Bronchial epithelial cell (primary cell): ENCODE results near the gene CSDE1. TPM values are rescaled to one million over a fixed set of nuclear protein-coding genes. Genes with fewer than 3 reads are reported as not detected.

Experiments used
- DNase-seq: peaks from one replicate; pipeline ENCODE4 v3.0.0-alpha.2; 2010; ENCODE audit warnings: low read depth
- FAIRE-seq: peaks from 2 replicates; lab custom pipeline; 2011; peaks lifted over from hg19 to GRCh38; lab: Jason Lieb, UNC
- H3K27me3 ChIP-seq: 2 replicates; pipeline ENCODE4 v1.5.1; 2011; ENCODE audit warnings: low read length; ENCODE audit not compliant: control insufficient read depth, insufficient read depth
- H3K36me3 ChIP-seq: 2 replicates; pipeline ENCODE4 v1.5.1; 2011; ENCODE audit warnings: low read length; ENCODE audit not compliant: control insufficient read depth, insufficient read depth
- H3K4me3 ChIP-seq: 2 replicates; pipeline ENCODE4 v1.5.1; 2011; ENCODE audit warnings: mild to moderate bottlenecking, low read depth, low read length, control low read depth
- CTCF ChIP-seq: IDR thresholded peaks from 2 replicates; pipeline ENCODE4 v1.5.1; 2011; ENCODE audit warnings: mild to moderate bottlenecking, moderate library complexity, low read length, control low read depth, inconsistent platforms; ENCODE audit not compliant: insufficient read depth, severe bottlenecking
- total RNA-seq: library from RNA; depleted of rRNA; stranded (reverse); fragments of >200 nt; gene quantifications from 2 replicates; pipeline ENCODE4 v1.2.1, GENCODE V29; 2014

CSDE1 gene
- total RNA-seq, 1 donor from 2014 or later = 875 TPM

- H3K27me3 ChIP-seq = no peaks in the 10 kb centered on the region
- FAIRE-seq (no peak), DNase-seq (no peak)
- TF ChIP-seq CTCF = no peak
- H3K36me3 ChIP-seq = peaks cover 9% of the 10 kb centered on the region
- no peak overlapping the region for H3K4me3 ChIP-seq
These were observed 15.6 kb downstream of the CSDE1 start for GRCh38 chr1:114741963-114742746.

GRCh38 chr1:114740331-114740730 is 17.5 kb downstream of the CSDE1 start:
- peaks cover 12% of the 10 kb centered on the region for H3K36me3 ChIP-seq
- DNase-seq = no peak
- no peak for TF ChIP-seq CTCF
- no peak for FAIRE-seq
- no peaks in the 10 kb centered on the region for H3K27me3 ChIP-seq
- H3K4me3 ChIP-seq = no peak overlapping the region

GRCh38 chr1:114737314-114737849 is 20.4 kb downstream of the CSDE1 start:
- peaks cover 15% of the 10 kb centered on the region for H3K36me3 ChIP-seq
- no peak for TF ChIP-seq CTCF
- FAIRE-seq (no peak), DNase-seq (no peak)
- H3K27me3 ChIP-seq = no peaks in the 10 kb centered on the region
- no peak overlapping the region for H3K4me3 ChIP-seq

- no peak for FAIRE-seq
- DNase-seq = no peak
- no peak overlapping the region for H3K4me3 ChIP-seq
- no peaks in the 10 kb centered on the region for H3K27me3 ChIP-seq
- H3K36me3 ChIP-seq = peaks cover 16% of the 10 kb centered on the region
- no peak for TF ChIP-seq CTCF
These were observed 22.3 kb downstream of the CSDE1 start for GRCh38 chr1:114735479-114735878.

- peaks cover 16% of the 10 kb centered on the region for H3K36me3 ChIP-seq
- H3K4me3 ChIP-seq = no peak overlapping the region
- H3K27me3 ChIP-seq = no peaks in the 10 kb centered on the region
- FAIRE-seq (no peak), DNase-seq (no peak)
- TF ChIP-seq CTCF = no peak
These were observed 28.0 kb downstream of the CSDE1 start for GRCh38 chr1:114729782-114730181.
